GM18858 (cell line): ENCODE results near the gene EIF2B4.

Experiments
- ATAC-seq: cut with Tn5 transposase; IDR thresholded peaks from one replicate; pipeline ENCODE4 v1.9.1; 2021; ENCODE audit not compliant: unreplicated experiment

Gene EIF2B4

DNA sequence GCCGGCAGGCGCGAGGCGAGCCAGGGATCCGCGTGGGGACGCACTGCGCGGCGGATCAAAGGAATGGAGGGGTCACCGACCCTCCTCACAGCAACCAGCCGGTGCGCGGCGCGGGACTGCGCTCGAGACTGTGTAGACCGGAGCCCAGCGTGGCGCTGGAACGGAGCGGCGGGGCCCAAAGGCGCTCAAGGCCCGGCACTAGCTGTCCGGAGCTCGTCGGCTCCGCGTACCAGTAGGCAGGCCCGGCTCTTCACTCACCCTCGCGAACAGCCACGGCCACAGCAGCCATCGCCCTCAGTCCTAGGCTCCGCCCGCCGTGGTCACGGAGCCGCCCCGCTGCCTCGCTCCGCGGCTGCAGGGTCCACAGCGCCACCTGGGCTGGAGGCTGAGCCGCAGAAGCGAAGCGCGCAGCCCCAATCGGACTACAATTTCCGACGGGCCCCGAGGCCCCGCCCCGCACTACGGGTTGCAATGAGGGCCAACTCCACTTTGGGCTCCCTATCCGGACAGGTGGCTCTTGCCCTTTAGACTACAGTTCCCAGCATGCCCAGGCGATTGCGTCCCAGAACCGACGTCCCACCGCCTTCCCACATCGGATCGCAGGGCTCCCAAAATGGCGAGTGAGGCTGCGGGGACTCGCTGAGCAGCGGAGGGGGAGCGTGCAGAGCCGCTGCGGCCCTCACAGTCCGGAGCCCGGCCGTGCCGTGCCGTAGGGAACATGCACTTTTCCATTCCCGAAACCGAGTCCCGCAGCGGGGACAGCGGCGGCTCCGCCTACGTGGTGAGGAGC is at the start of gene EIF2B4, which contains the start of gene SNX17:
TSS of gene EIF2B4 (minus strand) at position 313 of the 790 bp plus-strand sequence. CDS start at position 289, 24 bp downstream.
TSS of gene SNX17 (plus strand) at position 591 of the 790 bp plus-strand sequence. CDS start at position 719, 128 bp downstream.
- ATAC-seq, result peak; percentile 83

DNA sequence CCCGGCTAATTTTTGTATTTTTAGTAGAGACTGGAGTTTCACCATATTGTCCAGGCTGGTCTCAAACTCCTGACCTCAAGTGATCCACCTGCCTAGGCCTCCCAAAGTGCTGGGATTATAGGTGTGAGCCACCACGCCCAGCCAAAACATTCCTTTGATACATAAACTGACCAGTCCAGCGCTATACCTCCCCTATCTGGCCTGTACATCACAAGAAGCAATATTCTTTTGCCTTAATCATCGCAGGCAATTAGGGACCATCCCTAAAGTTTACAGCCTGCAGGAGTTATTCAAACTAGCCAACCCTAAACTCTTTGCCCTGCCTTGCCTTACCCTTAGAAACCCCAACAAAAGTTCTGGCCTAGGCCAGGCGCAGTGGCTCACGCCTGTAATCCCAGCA is 46.0 kb upstream of the EIF2B4 start:
- no peak for ATAC-seq

DNA sequence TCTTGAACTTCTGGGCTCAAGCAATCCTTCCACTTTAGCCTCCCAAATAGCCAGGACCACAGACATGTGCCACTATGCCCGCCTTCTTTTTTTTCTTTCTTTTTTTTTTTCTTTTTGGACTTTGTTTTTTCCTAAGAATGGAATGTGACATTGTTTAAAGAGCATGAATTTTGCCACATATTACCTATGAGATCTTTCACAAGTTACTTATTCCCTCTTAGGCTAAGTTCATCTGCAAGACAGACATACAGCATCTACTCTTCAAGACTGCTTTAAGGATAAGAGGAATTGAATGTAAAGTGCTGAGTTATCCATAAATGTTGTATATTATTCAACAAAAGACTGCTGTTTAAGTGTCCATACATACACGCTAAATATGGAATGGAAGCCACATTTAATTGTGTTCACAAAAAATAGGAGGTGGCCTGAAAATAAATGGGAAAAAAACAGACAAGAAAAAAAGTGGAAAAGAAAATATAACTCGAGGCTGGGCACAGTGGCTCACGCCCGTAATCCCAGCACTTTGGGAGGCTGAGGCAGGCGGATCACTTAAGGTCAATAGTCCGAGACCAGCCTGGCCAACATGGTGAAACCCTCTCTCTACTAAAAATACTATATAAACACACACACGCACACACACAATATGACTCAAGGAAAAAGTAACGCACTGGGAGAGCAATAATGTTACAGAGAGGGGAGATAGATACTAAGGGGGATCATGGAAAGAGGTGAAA is 42.4 kb upstream of the EIF2B4 start:
- ATAC-seq, result no peak

DNA sequence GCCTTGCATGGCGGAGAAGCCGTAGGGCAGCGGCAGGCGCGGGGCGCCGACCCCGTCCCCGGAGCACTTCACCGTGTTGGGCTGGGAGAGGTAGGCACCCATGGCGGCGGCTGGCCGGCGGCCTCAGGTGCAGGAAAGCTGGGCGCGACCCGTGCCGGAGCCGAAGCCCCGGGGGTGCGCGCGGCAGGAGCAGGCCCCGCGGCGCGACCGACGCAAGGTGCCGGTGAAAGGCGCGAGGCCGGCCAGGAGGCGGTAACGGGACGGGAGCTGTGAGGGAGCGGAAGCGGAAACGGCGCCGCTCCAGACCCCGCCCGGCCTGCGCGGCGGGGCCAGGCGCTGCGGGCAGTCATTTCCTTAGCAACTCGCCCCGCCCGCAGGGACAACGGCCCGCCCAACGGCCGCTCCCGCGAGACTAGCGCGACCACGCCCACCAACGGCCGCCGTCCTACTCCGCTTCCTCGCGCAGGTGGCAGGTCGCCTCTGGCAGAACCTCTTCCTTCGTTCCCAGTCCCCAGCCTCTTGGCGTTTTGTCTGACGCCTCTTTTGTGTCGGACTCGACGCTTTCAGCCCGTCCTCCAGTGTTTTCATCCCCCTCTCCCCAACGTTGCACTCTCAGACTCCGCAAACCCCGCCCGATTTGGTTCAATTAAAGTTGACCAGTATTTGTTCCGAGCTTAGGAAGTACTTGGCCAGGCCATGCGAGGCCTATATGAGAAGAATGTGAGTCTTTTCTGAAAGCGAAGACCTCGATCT is 39.4 kb upstream of the EIF2B4 start, which contains the start of gene PPM1G:
TSS of gene PPM1G (minus strand) at position 271 of the 753 bp plus-strand sequence. CDS start at position 102, 169 bp downstream.
- peak; percentile 84 for ATAC-seq

DNA sequence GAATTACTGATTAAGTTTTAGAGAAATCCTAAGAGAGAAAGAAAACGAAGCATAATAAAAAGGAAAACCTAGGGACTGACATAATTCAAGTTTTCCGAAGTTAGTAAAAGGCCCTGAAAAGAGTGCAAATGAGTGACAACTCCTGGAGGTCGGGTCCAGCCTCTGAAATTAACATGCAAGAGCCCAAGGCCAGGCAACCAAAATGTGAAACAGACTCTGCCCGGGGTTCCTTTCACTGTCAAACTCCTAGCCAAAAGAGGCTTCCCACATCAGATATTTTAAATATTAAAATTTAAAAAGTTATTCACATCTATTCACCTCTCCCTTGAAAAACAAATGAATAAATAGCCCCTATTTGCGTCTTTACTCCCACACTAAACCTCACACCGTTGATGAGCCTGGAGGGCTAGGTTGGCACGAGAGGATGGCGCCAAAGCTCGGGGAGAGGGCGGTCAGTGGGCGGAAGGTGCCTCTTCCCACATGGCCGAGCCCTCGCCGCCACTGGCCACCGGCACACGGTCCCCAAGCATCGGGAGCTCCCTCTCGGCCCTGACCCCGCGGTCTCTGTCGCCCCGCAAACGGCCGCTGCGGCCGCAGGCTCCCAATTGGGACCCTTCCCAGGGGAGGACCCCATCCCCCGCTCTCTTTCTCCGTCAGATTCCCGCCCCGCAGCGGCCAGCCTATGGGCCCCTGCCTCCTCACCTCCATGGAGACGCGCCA is 38.6 kb upstream of the EIF2B4 start:
- ATAC-seq, result peak; percentile 10

DNA sequence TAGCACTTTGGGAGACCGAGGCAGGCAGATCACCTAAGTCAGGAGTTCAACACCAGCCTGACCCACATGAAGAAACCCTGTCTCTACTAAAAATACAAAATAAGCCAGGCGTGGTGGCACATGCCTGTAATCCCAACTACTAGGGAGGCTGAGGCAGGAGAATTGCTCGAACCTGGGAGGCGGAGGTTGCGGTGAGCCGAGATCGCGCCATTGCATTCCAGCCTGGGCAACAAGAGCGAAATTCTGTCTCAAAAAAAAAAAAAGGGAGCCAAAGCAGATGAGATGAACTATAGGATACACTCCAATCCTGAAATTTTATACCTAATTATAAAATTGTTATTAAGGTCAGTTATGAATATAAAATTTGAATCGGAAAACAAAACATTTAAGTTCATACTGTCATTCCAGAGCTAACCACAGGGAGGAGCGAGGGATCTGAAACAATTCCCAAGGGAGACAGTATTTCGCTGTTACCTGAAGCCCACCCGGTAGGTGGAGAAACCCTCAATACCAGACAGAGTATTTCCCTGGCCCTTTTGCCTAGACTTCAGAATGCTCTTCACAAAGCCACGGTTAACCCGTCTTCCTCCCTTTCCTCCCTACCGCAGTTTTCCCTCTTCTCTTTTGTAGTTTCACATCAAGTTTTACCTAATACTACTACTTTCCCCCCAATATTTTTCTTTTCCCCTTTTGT is 37.8 kb upstream of the EIF2B4 start:
- ATAC-seq, result no peak

DNA sequence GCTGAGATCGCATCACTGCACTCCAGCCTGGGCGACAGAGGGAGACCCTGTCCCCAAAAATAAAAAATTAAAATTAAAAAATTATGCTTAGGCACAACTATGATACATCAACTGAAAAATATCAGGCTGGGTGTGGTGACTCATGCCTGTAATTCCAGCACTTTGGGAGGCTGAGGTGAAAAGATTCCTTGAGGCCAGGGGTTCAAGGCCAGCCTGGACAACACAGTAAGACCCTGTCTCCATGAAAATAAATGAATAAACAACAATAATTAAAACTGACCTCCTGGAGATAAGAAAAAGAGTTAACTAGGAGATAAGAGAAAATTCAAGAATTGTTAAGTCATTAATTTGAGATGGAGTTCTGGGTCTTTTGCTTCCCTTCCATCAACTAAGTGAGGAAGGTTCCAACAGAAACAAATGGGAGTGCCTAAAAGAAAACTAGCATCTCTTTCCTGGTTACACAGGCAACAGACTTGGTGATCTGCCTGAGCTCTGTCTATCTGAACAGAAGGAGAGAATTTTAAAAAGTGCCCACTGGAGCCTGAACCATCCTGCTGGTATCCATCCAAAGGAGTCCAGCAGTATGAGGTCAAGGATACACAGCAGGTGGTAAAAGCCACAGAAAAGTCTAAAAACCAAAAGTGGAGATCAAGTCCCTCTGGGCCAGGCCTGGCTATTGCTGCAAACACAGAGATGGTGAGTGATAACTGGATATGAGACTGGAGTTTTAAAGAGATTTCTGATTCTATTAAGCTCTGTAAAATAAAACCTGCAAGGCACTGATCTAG is 30.4 kb upstream of the EIF2B4 start:
- no peak for ATAC-seq

DNA sequence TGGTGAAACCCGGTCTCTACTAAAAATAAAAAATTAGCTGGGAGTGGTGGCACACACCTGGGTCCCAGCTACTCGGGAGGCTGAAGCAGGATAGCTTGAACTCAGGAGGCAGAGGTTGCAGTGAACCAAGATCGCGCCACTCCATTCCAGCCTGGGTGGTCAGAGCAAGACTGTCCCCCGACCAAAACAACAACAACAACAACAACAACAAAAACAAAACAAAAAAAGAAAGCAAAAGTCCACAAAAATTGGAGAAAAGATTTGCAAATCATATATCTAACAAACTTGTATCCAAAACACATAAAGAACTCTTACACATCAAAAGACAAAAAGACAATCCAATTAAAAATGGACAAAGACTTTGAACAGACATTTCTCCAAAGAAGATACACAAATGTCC is 28.8 kb upstream of the EIF2B4 start:
- no peak for ATAC-seq

DNA sequence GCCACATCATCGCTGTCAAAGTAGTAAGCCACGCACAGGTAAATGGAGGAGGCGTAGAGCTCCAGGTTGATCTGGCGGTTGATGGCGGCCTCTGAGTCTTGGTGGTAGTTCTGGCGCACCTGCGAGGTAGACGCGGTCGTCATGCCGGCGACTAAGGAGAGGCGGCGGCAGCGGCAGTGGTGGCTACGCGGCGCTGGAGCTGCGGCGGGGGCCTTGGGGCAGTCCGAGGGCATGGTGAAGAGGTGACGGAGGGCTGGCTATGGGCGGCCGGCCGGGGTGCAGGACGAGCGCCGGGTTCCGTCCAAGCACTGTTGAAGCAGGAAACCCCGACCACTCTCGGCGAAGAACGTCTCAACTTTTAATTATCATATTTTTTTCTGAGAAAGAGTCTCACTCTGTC is 23.1 kb upstream of the EIF2B4 start:
- no peak for ATAC-seq

DNA sequence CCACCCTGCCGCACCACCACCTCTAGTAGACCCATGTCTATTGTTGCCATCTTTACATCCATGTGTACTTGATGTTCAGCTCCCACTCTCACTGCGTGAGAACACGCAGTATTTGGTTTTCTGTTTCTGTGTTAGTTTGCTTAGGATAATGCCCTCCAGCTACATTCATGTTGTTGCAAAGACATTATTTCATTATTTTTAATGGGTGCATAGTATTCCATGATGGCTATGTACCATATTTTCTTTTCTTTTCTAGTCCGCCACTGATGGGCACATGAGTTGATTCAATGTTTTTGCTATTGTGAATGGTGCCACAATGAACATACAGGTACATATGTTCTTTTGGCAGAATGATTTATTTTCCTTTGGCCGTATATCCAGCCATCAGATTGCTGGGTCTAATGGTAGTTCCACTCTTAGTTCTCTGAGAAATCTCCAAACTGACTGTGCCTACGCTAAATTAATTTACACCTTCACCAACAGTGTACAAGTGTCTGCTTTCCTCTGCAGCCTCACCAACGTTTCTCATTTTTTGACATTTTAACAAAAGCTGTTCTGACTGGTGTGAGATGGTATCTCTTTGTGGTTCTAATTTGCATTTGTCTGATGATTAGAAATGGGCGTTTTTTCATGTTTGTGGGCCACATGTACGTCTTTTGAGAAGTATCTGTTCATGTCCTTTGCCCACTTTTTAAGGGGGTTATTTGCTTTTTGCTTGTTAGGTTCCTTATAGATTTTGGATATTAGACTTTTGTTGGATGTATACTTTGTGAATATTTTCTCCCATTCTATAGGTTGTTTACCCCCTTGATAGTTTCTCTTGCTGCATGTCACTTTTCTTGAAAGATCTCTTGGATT is 20.9 kb upstream of the EIF2B4 start:
- no peak for ATAC-seq

DNA sequence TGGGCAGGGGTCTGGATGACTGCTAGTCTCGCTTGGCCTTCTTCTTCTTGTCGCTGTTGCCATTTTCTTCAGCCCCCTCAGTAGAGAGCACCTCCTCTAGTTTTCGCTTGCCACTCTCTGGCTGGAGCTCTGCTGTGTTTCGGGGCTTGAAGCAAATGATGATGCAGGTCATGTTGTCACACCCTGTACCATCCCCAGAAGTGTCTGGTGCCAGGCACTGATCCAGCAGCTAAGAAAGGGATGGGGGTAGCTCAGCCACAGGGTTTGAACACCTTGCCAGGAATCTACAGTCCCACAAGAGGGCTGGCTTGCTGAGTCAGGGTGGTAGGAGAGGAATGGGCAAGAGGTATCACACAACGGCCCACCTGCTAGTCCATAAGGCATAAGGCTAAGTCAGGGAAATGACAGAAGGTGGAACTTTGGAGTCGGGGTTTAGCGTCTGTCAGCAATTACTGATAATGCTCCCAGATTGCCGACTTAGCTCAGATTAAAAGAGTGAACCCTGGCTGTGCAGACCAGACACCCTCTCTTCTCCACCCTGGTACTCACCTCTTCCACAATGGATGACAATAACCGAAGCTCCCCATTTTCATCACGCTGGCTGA is 11.5 kb upstream of the EIF2B4 start:
- ATAC-seq, result no peak

DNA sequence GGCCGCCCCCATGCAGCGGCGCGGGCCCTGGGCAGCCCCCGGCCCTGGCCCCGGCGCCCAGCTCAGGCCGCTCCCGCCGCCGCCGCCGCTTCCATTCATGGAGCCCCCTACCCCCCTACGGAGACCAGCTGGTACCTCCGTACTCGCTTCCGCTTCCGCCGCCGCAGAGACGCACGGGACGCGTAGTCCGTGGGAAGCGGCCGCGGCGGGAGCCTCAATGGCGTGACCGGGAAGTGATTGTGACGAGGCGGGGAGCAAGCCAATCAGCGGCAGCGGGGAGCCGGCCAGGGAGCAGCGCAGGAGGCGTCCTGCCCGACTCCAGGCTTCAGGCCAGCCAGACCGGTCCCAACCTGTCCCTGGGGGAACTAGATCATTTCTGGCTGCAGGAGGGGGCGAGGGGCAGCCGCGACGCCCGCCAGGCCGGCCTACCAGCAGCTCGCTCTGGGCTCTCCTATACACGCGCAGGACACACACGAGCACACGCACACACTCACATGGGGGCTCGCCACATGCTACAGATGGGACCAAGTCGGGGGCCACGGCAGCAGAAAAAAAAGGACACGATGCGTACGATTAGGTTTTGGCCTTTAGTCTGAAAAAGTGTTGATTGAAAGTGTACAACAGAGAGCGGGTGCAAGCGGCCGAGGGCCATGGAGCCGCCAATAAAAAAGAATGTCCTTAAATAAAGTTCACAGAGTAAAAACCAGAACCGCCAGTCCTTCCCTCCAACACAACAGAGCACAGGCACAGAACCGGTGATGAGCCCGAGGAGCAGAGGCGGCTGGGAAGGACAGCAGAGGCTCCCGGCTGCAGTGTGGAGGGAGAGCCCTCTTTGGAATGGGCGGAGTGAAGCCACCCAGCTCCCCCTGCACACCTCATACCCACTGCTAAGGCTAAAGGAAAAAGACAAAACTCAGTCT is 10.7 kb upstream of the EIF2B4 start, which contains the start of gene ZNF513:
TSS of gene ZNF513 (minus strand) at position 109 of the 920 bp plus-strand sequence. CDS start 208 bp downstream, outside the sequence.
- ATAC-seq, result peak; percentile 65

DNA sequence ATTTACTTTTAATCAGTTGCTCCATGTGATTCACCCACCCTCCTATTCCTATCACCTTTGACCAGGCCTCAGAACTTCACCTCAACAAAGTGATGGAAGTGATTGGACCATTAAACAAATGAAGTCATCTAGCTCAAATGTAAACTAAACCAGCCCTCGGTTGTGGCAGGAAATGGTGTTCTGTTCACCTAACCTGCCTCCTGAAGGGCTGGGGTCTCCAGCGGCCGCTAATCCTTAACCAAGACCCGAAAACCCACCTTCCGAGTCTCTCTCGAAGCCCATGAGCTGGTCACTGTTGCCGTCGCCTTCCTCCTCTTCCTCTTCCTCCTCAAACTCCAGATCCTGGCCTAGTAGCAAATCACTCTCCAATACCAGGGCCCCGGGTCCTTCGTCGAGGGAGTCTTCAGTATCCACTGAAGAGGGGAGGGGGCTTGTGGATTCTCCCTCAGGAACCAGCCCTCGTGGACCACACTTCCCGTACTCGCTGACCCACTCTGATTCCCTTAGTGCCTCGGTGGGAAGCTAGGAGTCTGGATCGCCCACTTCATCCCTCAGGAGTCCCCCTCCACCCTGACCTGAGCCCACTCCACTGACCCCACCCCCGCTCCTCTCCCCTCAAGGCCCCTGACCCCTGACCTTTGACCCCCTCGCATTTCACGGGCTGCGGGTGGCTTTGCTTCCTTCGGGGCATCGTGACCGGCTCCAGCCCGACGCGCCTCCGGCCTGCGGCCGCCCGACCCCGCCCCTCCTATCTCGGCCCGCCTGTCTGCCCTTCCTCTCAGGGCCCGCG is 9.9 kb upstream of the EIF2B4 start:
- ATAC-seq, result peak; percentile 24

DNA sequence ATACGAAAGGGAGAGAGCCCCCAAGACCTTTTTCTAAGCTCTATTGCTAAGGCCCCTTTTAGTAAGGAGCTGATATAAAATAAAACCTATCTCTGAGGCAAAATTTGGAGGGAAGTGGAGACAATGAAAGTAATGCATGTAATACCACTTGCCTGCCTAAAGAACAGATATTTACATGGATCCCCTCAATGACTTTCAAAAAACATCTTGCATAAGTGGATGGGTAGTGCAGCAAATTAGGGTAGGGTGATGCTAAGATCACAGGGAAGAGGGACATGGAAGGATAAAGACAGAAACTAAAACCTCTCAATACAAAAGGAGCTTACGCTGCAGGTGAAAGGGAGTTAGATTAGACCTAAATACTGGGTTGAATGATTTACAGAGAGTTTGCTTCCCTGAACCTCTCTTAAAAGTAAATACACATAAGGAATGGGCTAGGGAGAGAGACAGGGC is 9.3 kb upstream of the EIF2B4 start:
- no peak for ATAC-seq

DNA sequence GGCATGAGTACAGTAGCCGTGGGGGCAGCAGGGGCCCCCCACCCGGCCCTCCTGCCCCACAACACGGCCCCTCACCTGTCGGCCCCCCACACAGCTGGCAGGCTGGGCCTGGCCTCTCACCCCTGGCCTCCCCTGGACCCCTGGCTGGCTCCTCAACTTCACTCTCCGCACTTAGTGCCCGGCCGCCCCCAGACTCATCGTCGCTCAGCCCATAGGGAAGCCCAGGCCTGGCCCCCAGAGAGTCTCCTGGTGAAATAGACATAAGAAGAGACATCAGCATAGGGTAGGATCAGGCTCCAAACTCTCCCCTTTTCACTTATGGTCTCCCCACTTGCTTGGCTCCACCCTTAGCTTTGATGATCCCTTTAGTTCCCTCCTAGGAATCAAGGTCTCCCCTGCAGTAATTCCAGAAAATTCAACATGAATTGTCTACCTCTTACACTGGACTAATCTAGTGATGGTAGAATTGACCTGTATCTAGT is 8.7 kb upstream of the EIF2B4 start:
- no peak for ATAC-seq
